Mononuclear cell (primary cell): Measurements from ENCODE around the gene CYP2C8. TPM values are rescaled to one million over a fixed set of nuclear protein-coding genes. Genes with fewer than 3 reads are reported as not detected.

Experiments
- H3K27me3 ChIP-seq: 2 replicates; pipeline ENCODE4 v1.6.0; 2011; ENCODE audit warnings: low read length, control low read depth; ENCODE audit not compliant: insufficient read depth
- H3K4me1 ChIP-seq: 2 replicates; pipeline ENCODE4 v1.5.1; 2011; ENCODE audit warnings: mild to moderate bottlenecking, low read length, control low read depth; ENCODE audit not compliant: insufficient read depth
- H3K4me3 ChIP-seq: 2 replicates; pipeline ENCODE4 v1.5.1; 2011; ENCODE audit warnings: mild to moderate bottlenecking, low read length, moderate library complexity
- H3K9me3 ChIP-seq: 2 replicates; pipeline ENCODE4 v1.5.1; 2011; ENCODE audit warnings: low read depth, mild to moderate bottlenecking, control low read depth, low read length
- total RNA-seq: library from RNA; depleted of rRNA; stranded (reverse); fragments of >200 nt; gene quantifications from one replicate; pipeline ENCODE4 v1.2.3, GENCODE V29; 2012

CYP2C8 gene
- total RNA-seq, 1 donor = 0.10 TPM

- Histone ChIP-seq H3K9me3 (no peaks in the 10 kb centered on the region), H3K27me3 (no peaks in the 10 kb centered on the region), H3K4me3 (no peak overlapping the region), H3K4me1 (no peaks in the 10 kb centered on the region)
These were observed 37.6 kb downstream of the CYP2C8 start for GRCh38 chr10:95031656-95032055.

GRCh38 chr10:95026461-95026860 is 42.8 kb downstream of the CYP2C8 start:
- no peaks in the 10 kb centered on the region for H3K27me3 ChIP-seq
- no peaks in the 10 kb centered on the region for H3K9me3 ChIP-seq

GRCh38 chr10:94997741-94998174 is 71.5 kb downstream of the CYP2C8 start:
- H3K9me3 ChIP-seq = no peaks in the 10 kb centered on the region
- no peaks in the 10 kb centered on the region for H3K27me3 ChIP-seq
- no peaks in the 10 kb centered on the region for H3K4me1 ChIP-seq
- no peak overlapping the region for H3K4me3 ChIP-seq

More at GRCh38 chr10:95026461-95026860, 42.8 kb downstream of the CYP2C8 start:
- Histone ChIP-seq H3K4me1 (no peaks in the 10 kb centered on the region), H3K4me3 (no peak overlapping the region)

GRCh38 chr10:94992811-94993210 is 76.5 kb downstream of the CYP2C8 start:
- Histone ChIP-seq H3K4me1 (no peaks in the 10 kb centered on the region), H3K9me3 (peaks cover 13% of the 10 kb centered on the region), H3K4me3 (no peak overlapping the region), H3K27me3 (no peaks in the 10 kb centered on the region)

- no peak overlapping the region for H3K4me3 ChIP-seq
- peaks cover 13% of the 10 kb centered on the region for H3K9me3 ChIP-seq
- H3K4me1 ChIP-seq = no peaks in the 10 kb centered on the region
- H3K27me3 ChIP-seq = no peaks in the 10 kb centered on the region
These were observed 77.9 kb downstream of the CYP2C8 start for GRCh38 chr10:94991243-94991888.

GRCh38 chr10:94989192-94989591 is 80.1 kb downstream of the CYP2C8 start:
- Histone ChIP-seq H3K4me3 (no peak overlapping the region), H3K27me3 (no peaks in the 10 kb centered on the region), H3K4me1 (no peaks in the 10 kb centered on the region), H3K9me3 (peaks cover 13% of the 10 kb centered on the region)

Other genes starting within 250 kb of the CYP2C8 start
- not detected for gene CYP2C9, start 130.8 kb downstream of the CYP2C8 start, total RNA-seq
- gene ACSM6, start 124.7 kb upstream of the CYP2C8 start, total RNA-seq = not detected
- 19.9 TPM for gene PDLIM1, start 221.5 kb upstream of the CYP2C8 start, total RNA-seq